ENCODE data around the gene HLA-DPA1. TPM values are rescaled to one million over a fixed set of nuclear protein-coding genes. Genes with fewer than 3 reads are reported as not detected.

The HLA-DPA1 gene
- total and polyA plus RNA-seq, 10 of the 15 experiments (the other 5 are each of a cell fraction or from before 2014, with no cell fraction given): 508 to 1,640 (median 829) TPM

- TF ChIP-seq, protein P1, sequence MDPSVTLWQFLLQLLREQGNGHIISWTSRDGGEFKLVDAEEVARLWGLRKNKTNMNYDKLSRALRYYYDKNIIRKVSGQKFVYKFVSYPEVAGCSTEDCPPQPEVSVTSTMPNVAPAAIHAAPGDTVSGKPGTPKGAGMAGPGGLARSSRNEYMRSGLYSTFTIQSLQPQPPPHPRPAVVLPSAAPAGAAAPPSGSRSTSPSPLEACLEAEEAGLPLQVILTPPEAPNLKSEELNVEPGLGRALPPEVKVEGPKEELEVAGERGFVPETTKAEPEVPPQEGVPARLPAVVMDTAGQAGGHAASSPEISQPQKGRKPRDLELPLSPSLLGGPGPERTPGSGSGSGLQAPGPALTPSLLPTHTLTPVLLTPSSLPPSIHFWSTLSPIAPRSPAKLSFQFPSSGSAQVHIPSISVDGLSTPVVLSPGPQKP (IDR thresholded peaks at IDR 0.05; ENCODE audit: low read depth, low read length): peak; percentile 77
- TF ChIP-seq RAD51 (IDR thresholded peaks at IDR 0.05): no peak
- no peak; the same call in 1 of the 2 replicates for TF ChIP-seq BMI1 (IDR thresholded peaks at IDR 0.05; ENCODE audit: borderline replicate concordance)
- TF ChIP-seq, protein P2, sequence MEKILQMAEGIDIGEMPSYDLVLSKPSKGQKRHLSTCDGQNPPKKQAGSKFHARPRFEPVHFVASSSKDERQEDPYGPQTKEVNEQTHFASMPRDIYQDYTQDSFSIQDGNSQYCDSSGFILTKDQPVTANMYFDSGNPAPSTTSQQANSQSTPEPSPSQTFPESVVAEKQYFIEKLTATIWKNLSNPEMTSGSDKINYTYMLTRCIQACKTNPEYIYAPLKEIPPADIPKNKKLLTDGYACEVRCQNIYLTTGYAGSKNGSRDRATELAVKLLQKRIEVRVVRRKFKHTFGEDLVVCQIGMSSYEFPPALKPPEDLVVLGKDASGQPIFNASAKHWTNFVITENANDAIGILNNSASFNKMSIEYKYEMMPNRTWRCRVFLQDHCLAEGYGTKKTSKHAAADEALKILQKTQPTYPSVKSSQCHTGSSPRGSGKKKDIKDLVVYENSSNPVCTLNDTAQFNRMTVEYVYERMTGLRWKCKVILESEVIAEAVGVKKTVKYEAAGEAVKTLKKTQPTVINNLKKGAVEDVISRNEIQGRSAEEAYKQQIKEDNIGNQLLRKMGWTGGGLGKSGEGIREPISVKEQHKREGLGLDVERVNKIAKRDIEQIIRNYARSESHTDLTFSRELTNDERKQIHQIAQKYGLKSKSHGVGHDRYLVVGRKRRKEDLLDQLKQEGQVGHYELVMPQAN (conservative IDR thresholded peaks at IDR 0.05): no peak
- peak; percentile 75; the same call in 1 of the 2 replicates for TF ChIP-seq IRF4 (IDR thresholded peaks at IDR 0.05; ENCODE audit: low read depth, low read length)
- 0 out of 2 replicates have a peak, but pooled peaks have one; percentile 17 for TF ChIP-seq NFIC (IDR thresholded peaks at IDR 0.05; ENCODE audit: low read depth, low read length)
- peak; percentile 68 for TF ChIP-seq REST (IDR thresholded peaks at IDR 0.05; ENCODE audit: low read depth, low read length)
- TF ChIP-seq POU2F2 (IDR thresholded peaks at IDR 0.05; ENCODE audit: borderline replicate concordance, low read depth, low read length): no peak
- no peak for TF ChIP-seq TCF12 (IDR thresholded peaks at IDR 0.05; ENCODE audit: low read depth, low read length)
- TF ChIP-seq MAX (IDR thresholded peaks at IDR 0.05; ENCODE audit: low read depth, low read length): no peak
- no peak for TF ChIP-seq HDAC2 (IDR thresholded peaks at IDR 0.05)
- no peak for TF ChIP-seq STAT1 (conservative IDR thresholded peaks at IDR 0.05)
- TF ChIP-seq RELB (IDR thresholded peaks at IDR 0.05; ENCODE audit: low read depth): no peak
- no peak for TF ChIP-seq MTA3 (IDR thresholded peaks at IDR 0.05; ENCODE audit: borderline replicate concordance, low read length)
- TF ChIP-seq FOXM1 (IDR thresholded peaks at IDR 0.05; ENCODE audit: low read depth, low read length): peak; percentile 13; the same call in 1 of the 2 replicates
- no peak for TF ChIP-seq CBX5 (IDR thresholded peaks at IDR 0.05; ENCODE audit: low read depth)
- TF ChIP-seq BCL3 (IDR thresholded peaks at IDR 0.05; ENCODE audit: borderline replicate concordance, insufficient read depth, low read depth, low read length, poor library complexity, severe bottlenecking): no peak
- TF ChIP-seq RCOR1 (conservative IDR thresholded peaks at IDR 0.05; ENCODE audit: low read depth, low read length): no peak
- TF ChIP-seq TARDBP (IDR thresholded peaks at IDR 0.05; ENCODE audit: borderline replicate concordance): no peak
- TF ChIP-seq JUND (IDR thresholded peaks at IDR 0.05; ENCODE audit: low read depth, low read length): no peak
- 0 out of 2 replicates have a peak, but pooled peaks have one; percentile 28 for TF ChIP-seq MTA2 (IDR thresholded peaks at IDR 0.05; ENCODE audit: low read depth)
- TF ChIP-seq TCF3 (IDR thresholded peaks at IDR 0.05; ENCODE audit: borderline replicate concordance, insufficient read depth, low read depth, low read length): no peak
Measured at GRCh38 chr6:33061987-33062386, 11.5 kb downstream of the HLA-DPA1 start (continued).

Measured in GM12878 (cell line).